Tongue (tissue), 2 donors: ENCODE results near the gene ACTL7B. TPM values are rescaled to one million over a fixed set of nuclear protein-coding genes. Genes with fewer than 3 reads are reported as not detected.
"Not testable (repeated sequence)": the region's sequence is repeated elsewhere in the genome, so short reads cannot be mapped to it uniquely, and the experiment has no call there.

Experiments
- DNase-seq: peaks from one replicate; pipeline ENCODE4 v3.0.0-alpha.2; 2015
- total RNA-seq: library from RNA; depleted of rRNA; stranded (reverse); fragments of >200 nt; gene quantifications from one replicate; pipeline ENCODE4 v1.2.3, GENCODE V29; 2014

The ACTL7B gene, protein sequence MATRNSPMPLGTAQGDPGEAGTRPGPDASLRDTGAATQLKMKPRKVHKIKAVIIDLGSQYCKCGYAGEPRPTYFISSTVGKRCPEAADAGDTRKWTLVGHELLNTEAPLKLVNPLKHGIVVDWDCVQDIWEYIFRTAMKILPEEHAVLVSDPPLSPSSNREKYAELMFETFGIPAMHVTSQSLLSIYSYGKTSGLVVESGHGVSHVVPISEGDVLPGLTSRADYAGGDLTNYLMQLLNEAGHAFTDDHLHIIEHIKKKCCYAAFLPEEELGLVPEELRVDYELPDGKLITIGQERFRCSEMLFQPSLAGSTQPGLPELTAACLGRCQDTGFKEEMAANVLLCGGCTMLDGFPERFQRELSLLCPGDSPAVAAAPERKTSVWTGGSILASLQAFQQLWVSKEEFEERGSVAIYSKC
- total RNA-seq: not detected

DNA sequence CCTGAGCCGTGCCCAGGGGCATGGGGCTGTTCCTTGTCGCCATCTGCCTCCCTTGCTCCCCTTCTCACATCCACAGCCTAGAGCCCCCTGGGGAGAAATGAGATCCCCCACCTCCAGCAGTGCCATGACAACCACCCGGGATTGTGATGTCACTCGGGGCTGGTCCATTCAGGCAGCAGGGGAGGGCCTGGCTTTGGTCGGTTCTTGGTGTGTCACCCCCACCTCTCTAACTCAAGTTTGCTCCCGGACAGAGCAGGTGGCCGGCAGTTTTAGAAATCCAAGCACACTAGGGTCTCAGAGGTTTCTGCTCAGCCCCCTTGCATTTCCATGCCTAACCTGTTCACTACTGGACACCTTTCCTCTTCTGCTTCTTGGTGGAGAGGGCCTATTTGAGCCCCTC, at the start of gene ACTL7B:
TSS of gene ACTL7B (minus strand) at position 99 of the 400 bp plus-strand sequence. CDS start at position 43, 56 bp downstream.
- DNase-seq: no peak

DNA sequence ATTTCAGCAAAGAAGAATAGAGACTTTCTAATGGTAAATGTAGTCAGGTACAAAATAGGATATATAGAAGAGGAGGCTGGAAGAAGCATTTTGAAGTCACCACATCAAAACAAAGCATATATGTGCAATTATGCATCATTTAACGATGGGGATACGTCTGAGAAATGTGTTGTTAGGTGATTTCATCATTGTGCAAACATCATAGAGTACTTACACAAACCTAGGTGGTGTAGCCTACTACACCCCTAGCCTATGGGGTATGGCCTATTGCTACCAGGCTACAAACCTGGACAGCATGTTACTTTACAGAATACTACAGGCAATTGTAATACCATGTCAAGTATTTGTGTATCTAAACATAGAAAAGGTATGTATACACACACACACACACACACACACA, 49.7 kb upstream of the ACTL7B start:
- no peak for DNase-seq

DNA sequence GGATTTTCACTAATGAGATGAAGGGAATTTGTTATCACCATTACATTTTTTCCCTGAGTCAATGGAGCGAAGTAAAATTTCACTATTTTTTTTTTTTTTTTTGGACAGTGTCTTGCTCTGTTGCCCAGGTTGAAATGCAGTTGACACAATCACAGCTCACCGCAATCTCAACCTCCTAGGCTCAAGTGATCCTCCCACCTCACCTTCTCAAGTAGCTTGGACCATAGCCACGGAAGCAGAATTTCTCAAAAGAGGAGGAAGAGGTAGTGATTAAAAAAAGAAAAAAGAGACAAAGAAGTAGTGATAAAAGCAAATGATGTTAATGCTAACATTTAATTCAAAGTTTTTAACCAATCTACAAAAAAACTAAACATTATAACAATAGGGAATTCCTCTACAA, 48.4 kb upstream of the ACTL7B start:
- no peak for DNase-seq

DNA sequence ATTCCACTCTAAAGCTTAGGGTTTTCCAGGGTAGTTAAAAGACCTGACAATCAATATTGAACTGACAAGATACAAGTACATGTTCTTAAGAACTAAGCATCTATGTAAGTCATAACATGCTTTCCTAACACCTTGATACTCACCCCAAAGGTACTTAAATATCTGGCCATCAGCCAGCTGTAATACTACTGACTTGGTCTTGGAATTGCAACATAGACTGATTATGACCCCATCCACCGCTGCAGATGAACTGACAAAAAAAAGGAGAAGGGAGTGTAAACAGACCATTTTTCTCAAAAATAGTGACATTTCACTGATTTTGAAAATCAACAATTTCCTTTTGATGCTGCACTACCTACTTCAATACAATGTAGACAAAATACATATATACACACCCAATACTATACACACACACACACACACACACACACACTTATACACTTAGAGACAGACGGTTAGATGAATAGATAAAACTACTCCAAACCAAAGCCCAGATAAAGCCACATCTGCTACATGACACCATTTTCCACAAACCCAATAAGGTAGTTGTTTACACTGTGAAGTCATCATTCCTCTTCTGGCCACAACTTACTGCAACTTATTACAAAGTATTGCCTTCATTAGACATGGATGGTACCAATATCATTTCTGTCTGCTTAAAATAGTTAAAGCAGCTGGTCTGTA, 47.8 kb upstream of the ACTL7B start:
- no peak for DNase-seq

DNA sequence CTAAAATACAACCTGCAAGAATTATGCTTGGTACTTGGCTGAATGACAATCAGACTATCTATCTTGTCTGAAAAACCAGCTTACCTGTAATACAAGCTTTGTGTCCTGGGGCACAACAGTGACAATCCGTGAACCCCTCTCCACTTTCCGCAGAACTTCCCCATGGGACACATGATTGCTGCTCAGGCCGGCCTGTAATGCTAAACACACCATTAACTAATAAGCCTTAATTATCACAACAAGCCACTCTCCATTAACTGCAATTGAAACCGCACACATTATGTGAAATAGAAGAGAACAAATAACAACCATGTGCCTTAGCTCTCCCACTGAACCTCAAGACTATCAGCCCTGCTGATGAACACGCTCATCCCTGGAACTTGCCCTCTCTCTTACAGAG, 44.4 kb upstream of the ACTL7B start:
- no peak for DNase-seq

DNA sequence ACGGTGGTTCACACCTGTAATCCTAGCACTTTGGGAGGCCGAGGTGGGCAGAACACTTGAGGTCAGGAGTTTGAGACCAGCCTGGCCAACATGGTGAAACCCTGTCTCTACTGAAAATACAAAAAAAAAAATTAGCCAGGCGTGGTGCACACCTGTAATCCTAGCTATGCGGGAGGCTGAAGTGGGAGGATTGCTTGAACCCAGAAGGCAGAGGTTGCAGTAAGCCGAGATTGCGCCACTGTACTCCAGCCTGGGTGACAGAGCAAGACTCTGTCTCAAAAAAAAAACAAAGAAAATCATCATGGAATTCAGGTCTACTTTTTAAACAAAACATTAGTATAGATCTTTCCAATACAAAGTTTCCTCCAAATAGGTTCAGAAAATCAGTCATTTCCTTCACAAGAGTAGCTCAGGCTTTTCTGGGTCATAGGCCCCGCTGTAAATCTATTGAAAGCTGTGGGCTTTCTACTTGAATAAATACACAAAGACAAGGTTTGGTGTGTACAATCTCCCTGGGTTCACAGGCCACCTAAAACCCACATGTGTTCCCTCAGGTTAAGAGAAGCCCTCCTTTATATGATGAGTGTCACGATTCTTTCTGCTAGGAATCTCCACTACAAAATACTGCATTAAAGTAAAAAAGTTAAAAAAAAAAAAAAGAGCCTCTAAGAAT, 43.4 kb upstream of the ACTL7B start:
- DNase-seq: not testable (repeated sequence)

DNA sequence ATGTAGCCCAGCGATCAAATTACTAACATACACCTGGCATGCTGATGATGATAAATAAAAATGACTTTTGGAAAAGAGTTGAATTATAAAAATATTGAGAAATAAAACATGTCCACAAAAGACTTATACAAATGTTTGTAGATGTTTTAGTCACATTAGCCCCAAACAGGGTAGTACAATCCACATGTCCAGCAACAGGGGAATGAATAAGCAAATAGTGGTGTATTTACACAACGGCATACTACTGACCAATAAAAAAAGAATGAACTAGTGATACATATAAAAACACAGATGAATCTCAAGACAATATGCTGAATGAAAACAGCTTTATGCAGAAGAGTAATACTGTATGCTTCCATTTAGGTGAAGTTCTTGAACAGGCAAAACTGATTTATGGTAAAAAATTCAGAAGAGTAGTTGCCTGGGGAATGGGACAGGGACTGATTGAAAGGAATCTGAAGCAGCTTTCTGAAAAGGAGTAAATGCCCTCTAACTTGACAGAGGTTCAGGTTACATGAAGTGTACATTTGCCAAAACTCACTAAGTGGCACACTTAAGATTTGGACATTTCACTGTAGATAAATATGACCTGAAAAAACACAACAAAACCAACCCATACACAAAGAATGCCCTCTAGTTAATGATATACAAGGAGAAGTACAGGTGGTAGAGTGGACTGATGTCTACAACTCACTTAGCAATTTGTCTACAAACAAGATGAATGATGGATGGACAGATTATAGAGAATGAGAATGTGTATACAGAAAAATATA, 41.7 kb upstream of the ACTL7B start:
- DNase-seq: no peak

DNA sequence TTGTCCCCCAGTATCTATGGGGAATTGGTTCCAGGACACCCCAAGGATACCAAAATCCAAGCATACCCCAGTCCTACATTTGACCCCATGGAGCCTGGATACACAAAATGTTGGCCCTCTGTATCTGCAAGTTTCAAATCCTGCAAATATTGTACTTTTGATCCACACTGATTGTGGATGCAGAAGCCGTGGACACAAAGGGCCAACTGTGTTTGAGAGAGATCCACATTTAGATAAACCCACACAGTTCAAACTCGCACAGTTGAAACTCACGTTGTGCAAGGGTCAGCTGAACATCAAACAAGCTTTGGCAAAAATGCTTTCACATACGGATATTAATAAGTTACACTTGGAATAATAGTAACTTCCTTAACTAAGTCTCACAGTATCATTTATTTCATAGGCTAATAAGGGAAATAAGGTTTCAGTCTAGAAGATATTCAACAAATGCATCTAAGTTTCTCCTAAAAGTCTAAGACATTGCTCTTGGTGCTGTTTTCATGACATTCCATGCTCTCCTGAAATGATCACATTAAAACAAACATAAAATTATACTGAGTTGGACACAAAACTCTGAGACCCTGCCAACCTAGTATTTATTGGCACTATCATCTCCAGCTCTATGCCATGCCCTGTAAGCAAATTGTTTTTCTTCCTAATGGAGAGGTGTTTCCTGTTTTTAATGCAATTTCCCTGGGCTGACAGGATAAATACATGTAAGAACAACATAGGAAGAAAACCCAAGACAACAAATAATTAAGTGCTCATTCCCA, 38.6 kb upstream of the ACTL7B start:
- DNase-seq: no peak

DNA sequence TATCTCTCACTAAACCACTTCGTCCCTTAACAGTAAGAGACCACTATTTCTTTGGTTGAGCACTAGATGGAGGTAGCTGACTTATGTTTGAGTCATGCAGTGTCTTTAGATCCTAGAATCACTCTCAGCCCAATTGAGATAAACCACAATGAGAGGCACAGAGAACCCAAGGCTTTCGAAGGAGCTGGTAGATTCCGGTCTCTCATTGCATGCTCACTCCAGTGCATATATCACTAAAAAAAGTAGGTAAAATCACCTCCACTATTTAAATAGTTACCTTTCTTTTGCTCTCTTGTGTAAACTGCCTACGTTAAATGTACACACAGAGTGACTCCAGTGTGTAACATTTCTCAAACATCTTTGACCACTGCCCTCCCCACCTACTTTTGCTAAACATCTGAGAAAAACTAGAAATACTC, 33.9 kb upstream of the ACTL7B start:
- DNase-seq: peak; percentile 5

DNA sequence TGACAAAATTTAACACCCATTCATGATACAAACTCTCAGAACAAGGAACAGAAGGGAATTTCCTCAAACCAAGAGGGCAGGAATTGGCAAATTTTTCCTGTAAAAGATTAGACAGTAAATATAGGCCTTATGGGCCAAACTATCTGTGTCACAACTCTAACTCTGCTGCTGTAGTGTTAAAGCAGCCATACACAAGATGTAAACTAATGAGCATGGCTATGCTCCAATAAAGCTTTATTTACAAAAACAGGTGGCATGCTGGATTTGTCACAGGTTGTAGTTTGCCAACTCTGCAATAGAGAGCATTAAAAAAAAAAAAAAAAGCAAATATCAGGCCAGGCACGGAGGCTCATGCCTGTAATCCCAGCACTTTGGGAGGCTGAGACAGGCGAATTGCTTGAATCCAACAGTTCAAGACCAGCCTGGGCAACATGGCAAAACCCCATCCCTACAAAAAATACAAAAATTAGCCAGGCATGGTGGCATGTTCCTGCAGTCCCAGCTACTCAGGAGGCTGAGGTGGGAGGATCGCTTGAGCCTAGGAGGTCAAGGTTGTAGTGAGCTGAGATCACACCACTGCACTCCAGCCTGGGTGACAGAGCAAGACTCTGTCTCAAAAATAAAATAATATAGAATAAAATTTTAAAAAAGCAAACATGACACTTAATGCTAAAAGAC, 30.9 kb upstream of the ACTL7B start:
- DNase-seq: not testable (repeated sequence)

DNA sequence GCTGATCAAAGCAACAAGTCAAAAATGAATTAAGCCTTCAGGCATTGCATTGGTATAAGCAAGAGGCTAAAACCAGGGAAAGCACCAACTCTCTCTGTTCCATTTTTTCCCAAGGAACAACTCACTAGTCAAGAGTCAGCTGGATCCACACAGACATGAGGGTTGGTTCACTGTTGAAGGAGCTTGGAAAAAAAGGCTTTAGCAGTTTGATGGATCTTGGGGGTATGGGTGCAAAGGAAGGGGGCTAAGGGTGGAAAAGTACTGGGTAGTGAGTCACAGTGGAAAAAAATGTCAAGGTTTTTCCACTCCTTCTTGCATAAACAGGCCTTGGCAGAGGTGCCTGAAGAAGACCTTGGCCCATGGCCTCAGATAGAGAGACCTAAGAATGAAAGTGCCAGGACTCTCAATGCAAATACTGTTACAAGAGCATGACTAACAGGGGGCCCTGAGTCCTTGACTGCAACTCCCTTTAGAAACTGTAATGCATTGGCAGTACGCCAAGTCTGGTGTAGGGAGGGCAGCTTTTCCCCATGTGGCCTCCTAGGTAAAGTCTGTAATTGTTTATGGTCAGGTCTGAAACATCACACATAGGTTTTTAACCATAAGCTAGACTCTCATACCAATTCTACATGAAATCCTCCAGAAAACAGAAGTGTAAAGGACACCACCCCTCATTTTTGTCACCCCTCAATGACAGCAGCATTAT, 30.0 kb upstream of the ACTL7B start:
- peak; percentile 32 for DNase-seq

DNA sequence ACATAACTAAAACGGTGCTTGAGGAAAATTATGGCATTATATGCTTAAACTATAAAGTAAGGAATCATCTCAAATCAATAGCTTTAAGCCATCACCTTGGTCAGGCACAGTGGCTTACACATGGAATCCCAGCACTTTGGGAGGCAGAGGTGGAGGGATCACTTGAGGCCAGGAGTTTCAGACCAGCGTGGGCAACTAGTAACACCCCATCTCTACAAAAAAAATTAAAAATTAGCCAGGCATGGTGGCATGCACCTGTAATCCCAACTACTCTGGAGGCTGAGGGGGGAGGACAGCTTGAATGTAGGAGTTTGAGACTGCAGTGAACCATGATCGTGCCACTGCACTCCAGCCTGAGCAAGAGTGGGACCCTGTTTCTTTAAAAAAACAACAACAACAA, 28.9 kb upstream of the ACTL7B start:
- no peak for DNase-seq

DNA sequence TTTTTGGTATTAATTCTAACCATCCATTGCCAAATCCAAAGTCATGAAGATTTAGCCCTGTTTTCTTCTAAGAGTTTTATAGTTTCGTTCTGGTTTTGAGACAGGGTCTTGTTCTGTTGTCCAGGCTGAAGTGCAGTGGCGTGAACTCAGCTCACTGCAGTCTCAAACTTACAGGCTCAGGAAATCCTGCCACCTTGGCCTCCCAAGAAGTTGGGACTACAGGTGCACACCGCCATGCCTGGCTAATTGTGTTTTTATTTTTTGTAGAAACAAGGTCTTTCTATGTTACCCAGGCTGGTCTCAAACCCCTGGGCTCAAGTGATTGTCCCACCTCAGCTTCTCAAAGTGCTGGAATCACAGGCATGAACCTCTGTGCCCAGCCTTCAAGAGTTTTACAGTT, 27.3 kb upstream of the ACTL7B start:
- no peak for DNase-seq

DNA sequence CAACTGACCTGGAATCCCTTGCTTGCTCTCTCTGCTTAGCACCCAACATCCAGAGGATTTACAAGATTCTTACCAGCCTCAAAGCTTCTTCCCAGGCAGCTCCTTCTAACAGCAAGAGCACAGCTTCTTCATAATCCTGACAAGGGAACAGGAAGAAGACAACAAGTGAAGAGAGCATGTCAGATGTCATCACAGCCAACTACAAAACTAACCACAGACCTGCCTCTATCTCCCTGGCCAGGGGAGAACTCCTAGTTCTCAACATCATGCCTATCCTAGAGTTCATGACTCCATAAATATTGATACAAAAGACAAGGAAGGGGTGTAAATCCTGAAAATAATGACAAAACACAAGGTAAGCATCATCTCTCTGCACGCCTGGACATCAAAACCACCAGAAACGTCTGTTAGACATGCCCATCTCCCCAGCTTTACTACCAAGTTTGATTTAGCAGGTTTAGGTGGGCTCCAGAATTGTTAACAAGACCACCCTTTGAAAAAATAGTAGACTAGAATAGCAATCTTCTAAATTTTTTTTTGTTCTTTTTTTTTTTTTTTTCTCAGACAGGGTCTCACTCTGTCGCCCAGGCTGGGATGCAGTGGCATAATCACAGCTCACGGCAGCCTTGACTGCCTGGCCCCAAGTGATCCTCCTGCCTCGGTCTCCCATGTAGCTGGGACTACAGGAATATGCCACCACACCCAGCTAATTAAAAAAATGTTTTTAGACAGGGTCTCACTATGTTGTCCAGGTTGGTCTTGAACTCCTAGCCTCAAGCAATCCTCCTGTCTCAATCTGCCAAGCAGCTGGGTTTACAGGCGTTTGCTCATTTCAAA, 26.5 kb upstream of the ACTL7B start:
- no peak for DNase-seq

DNA sequence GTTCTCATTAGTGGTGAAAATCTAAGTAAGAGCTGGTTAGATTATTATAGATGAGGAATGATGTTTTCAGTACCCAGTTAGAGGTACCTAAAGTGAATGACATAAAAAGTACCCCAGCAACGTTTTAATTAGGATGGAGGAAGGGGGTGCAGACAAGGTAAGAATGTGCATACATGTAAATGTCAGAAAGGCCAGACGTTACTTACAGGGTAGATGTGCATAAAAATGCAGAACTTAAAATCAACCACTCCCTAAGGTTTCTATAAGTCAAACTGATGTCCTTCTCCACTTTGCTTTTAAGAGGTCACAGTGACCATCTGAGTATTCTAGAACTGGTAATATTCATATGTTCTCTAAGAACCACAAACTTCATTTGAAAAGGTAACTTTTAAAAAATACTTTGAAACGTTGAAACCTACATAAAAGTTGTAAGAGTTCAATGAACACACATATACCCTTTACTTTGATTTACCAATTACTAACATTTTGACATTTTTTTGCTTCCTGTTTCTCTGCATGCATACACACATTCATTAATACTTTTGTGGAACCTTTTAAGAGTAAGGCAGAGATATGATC, 25.0 kb upstream of the ACTL7B start:
- no peak for DNase-seq

DNA sequence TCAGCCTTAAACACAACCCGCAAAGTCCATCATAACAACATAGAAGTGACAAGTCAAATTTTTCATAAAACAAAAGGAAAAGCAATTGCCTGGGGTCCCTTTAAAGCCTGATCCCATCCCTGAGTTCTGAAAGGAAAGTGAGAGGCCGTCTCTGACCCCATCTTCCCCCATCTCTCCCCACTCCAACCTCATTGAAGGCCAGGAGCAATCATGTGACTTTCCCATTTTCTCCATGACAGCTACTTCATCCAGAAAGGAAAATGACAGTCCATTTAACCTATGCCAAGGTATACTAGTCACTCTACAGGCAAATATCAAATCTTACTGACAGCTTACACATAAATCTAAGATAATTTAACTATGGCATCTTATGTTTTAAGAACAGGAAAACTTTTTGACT, 21.7 kb upstream of the ACTL7B start:
- no peak for DNase-seq

DNA sequence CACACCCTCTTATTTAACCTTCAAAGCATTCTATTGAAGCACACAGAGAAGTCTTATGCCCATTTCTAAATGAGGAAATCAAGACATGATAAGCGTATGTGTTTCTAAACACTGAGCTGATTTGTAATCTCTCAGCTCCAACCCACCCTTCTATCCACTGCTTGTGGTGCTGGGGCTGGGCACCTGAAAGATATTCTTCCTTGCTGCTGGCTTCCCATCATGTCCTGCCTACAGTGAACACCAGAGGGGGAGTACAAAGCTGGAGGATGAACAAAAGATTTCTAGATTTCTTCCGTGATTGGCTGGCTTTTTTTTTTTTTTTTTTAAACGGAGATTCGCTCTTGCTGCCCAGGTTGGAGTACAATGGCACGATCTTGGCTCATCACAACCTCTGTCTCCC, 20.6 kb upstream of the ACTL7B start:
- DNase-seq: no peak

DNA sequence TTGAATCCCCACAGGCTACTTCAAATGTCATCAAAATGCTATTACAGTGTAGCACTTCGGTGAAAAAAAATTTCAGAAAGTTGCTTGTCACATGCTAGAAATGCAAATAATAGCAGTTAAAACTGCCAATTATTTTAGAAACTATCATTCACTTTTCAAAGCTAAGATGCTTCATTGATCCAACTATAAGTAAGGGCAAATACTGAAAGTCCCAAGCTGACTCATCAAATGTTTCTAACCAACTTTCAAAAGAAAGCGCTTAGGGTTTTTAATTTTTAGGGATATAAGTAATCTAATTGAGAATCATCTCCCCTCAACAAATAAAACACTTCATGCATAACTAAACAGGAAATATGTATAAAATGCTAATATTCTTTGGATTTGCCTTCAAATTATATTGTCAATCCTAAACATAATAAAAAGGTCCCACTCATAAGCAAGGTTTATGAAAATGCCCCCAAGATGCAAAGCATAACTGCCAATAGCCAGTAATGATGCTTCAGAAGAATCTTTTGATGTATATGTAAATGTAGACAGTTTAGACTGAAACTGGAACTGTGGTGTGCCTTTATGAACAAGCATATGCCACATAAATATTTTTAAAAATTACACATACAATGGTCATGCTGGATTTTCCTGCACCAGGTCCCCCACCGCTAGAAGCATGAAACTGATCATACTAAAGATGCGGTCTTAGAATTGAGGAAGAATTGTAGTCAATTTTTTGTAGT, 18.4 kb upstream of the ACTL7B start:
- no peak for DNase-seq
